HL-60 (cell line): ENCODE results near the gene SMARCA1.
"Not testable (repeated sequence)": the region's sequence is repeated elsewhere in the genome, so short reads cannot be mapped to it uniquely, and the experiment has no call there.

Experiments
- DNase-seq, 2 experiments: peaks; one replicate each; pipeline ENCODE4 v3.0.0-alpha.2; 2010 to 2020; ENCODE audit warnings: low read depth in 1 of 2, low spot score in 1 of 2
- H3K27ac ChIP-seq: fragments of 250-450 bp; sonication (Bioruptor Pico); replicated peaks from 2 replicates; pipeline ENCODE4 v1.5.1; 2020; ENCODE audit warnings: mild to moderate bottlenecking, moderate library complexity
- H3K27me3 ChIP-seq: fragments of 250-450 bp; sonication (Bioruptor Pico); 2 replicates; pipeline ENCODE4 v1.5.1; 2021; ENCODE audit warnings: mild to moderate bottlenecking, moderate library complexity; ENCODE audit not compliant: insufficient read depth, poor library complexity, severe bottlenecking
- H3K4me3 ChIP-seq: replicated peaks from 2 replicates; pipeline ENCODE4 v1.5.1; 2011; ENCODE audit warnings: mild to moderate bottlenecking, control low read depth, low read length; ENCODE audit not compliant: insufficient read depth
- CTCF ChIP-seq: IDR thresholded peaks from one replicate; pipeline ENCODE4 v1.5.1; 2011; ENCODE audit warnings: low read length, control low read depth, inconsistent platforms; ENCODE audit not compliant: insufficient read depth
- GABPA ChIP-seq: IDR thresholded peaks from 2 replicates; pipeline ENCODE4 v1.6.1; 2012; ENCODE audit warnings: low read depth
- POLR2AphosphoS5 ChIP-seq: IDR thresholded peaks from 2 replicates; pipeline ENCODE4 v1.6.1; 2012; ENCODE audit warnings: low read depth
- REST ChIP-seq: IDR thresholded peaks from 2 replicates; pipeline ENCODE4 v1.6.1; 2012; ENCODE audit warnings: low read depth; ENCODE audit not compliant: insufficient replicate concordance
- SPI1 ChIP-seq: IDR thresholded peaks from 2 replicates; pipeline ENCODE4 v1.6.1; 2012; ENCODE audit warnings: low read depth, mild to moderate bottlenecking, borderline replicate concordance

The SMARCA1 gene

GRCh38 chrX:129559783-129560182 lies 36.5 kb upstream of the SMARCA1 start:
- no peak for TF ChIP-seq GABPA
- TF ChIP-seq CTCF, result no peak
- no peak for TF ChIP-seq REST
- no peak for TF ChIP-seq POLR2AphosphoS5
- TF ChIP-seq SPI1, result no peak
- no peak for DNase-seq
- no peak overlapping the region for H3K4me3 ChIP-seq
- no peak overlapping the region for H3K27ac ChIP-seq
- no peaks in the 10 kb centered on the region for H3K27me3 ChIP-seq

GRCh38 chrX:129557844-129558480 lies 34.7 kb upstream of the SMARCA1 start:
- H3K27me3 ChIP-seq, result no peaks in the 10 kb centered on the region
- no peak overlapping the region for H3K27ac ChIP-seq
- TF ChIP-seq POLR2AphosphoS5, result no peak
- no peak for TF ChIP-seq CTCF
- no peak for TF ChIP-seq REST
- no peak overlapping the region for H3K4me3 ChIP-seq
- no peak for DNase-seq

GRCh38 chrX:129556806-129557315 lies 33.6 kb upstream of the SMARCA1 start:
- Histone ChIP-seq H3K27ac (no peak overlapping the region), H3K4me3 (no peak overlapping the region), H3K27me3 (no peaks in the 10 kb centered on the region)
- TF ChIP-seq GABPA (no peak), SPI1 (no peak), POLR2AphosphoS5 (no peak), REST (no peak)
- DNase-seq, result no peak

- not testable (repeated sequence) for H3K27ac ChIP-seq, H3K4me3 ChIP-seq, H3K27me3 ChIP-seq, DNase-seq
These were observed 31.5 kb upstream of the SMARCA1 start for GRCh38 chrX:129554816-129555215.
